Measurements from ENCODE around the gene ARMCX2.
A peak's percentile ranks its signal among the peaks of the same experiment; 100 is the strongest.
"Not testable (repeated sequence)": the region's sequence is repeated elsewhere in the genome, so short reads cannot be mapped to it uniquely, and the experiment has no call there.

Gene ARMCX2

GRCh38 chrX:101659601-101660063 lies at the start of gene ARMCX2:
Gene ARMCX2, minus strand, starts transcription at chrX:101659850. Its CDS starts 2,262 bp downstream, at chrX:101657588.
- no peak for DNase-seq (ENCODE audit: low read depth)

GRCh38 chrX:101709384-101709783 lies 49.7 kb upstream of the ARMCX2 start:
- DNase-seq (ENCODE audit: low read depth) = no peak

DNA sequence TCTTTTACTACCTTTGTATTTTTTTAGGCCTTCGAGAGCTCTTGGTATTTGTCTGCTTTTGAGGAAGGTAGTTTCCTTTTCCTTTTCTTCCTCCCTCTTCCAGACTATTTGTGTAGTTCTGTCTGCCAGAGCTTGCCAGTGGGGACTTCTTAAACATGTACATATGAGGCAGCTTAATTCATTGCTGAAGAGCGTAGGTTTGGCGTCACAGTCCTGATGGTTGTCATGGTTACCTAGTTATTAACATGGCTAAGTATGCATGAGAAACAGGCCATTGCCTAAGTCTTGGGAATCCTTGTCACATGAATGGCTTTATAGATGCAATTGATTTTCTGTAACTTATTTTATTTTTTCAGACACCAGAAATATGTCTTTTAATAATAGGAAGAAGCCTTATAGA lies 48.5 kb upstream of the ARMCX2 start:
- no peak for DNase-seq (ENCODE audit: low read depth)

- DNase-seq (ENCODE audit: low read depth) = no peak
These were observed 33.8 kb upstream of the ARMCX2 start for GRCh38 chrX:101693476-101693875.

GRCh38 chrX:101691835-101692234 lies 32.2 kb upstream of the ARMCX2 start:
- no peak for DNase-seq (ENCODE audit: low read depth)

- no peak for DNase-seq (ENCODE audit: low read depth)
These were observed 26.9 kb upstream of the ARMCX2 start for GRCh38 chrX:101686574-101686973.

- DNase-seq (ENCODE audit: low read depth) = no peak
These were observed 26.3 kb upstream of the ARMCX2 start for GRCh38 chrX:101685923-101686322.

DNA sequence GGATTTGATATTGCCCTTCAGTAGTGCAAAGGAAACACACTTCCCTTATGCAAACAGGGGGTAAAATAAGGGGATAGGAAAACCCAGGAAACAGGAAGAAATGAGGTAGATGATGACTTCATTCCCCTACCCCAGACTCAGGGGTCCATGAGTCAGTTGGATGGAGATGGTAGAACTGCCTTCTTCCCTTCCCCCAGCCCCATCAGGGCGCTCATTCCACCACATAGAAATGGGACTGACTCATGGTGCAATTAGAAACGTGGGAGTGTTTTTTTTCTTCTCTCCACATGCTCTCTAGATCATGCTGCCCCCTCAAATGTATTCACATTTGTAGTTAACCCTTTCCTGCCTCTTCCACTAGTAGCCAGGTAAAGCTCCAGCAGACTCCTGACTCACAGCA lies 23.1 kb upstream of the ARMCX2 start:
- no peak for DNase-seq (ENCODE audit: low read depth)

DNA sequence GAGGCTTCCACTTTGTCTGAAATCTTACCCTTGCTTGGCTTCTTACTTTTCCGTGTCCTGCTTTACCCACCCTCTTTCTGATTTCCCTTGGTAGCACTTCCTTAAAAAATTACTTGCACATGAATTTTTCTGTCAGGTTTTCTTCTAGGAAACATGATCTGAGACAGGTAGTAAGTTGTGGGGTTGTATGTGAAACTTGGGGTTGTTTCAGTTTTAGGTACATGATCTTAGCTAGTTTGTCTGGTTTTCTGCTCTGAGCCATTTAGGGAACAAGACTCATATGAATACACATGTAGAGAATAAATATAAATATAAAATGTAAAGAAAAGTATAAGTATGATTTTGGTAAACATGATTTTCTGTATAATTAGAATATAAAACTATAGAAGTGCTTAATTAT lies 17.4 kb upstream of the ARMCX2 start:
- DNase-seq (ENCODE audit: low read depth) = no peak

DNA sequence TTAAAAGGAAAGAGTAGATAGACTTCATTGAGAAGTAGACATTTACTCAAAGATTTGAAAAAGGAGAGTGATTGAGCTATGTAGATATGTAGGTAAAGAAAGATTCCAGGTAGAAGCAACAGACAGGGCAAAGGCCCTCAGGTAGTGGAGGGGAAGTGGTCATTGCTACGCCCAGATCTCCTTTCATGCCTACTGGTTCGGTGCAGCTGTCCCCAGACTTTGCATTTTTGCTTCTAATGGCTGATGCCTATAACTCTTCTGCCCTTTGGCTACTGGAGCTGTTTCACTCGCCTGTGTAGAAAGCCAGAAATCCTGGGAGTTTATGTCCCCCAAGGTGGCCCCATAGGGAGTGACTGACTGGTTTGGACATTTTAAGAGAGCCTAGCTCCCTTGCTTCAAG lies 16.9 kb upstream of the ARMCX2 start:
- DNase-seq (ENCODE audit: low read depth) = no peak

DNA sequence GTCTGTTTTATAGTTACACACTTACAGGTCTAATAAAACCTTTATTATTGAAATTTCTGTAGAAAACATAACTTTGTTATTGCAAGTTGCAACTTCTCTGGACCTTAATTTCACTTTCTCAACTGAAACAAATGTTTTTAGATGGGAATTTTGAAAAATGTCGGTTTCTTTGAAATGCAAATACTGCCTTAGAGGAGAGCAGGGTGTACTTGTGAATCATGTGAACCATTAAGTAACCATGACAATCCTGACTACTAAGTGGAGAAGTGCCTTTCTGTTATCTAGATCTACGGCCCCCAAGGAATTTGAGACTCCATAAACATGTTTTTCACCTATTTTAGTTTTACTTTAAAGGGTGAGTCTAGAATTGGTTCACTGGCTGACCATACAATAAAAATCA lies 8.5 kb upstream of the ARMCX2 start:
- no peak for DNase-seq (ENCODE audit: low read depth)

GRCh38 chrX:101658661-101659491 lies 774 bp downstream of the ARMCX2 start:
- peak; percentile 26 for DNase-seq (ENCODE audit: low read depth)

DNA sequence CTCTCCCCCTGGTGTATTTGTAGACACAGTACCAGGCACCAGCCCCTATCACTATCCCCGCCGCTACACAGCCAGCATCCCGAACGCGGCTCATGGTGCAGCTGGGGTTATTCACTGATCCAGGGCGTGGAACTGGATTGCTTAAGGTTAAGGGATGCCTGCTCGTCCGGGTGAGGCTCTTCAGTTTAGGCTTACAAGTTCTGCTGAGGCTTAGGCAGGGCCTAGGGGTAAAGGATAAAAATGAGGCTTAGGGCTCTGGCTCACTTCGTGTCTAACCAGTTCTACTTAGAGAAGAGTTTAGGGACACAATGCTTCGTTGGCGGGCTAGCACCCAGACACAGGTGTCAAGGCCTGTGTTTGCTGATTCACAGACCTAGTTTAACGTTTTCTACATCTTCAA lies 2.2 kb downstream of the ARMCX2 start:
- DNase-seq (ENCODE audit: low read depth) = no peak

DNA sequence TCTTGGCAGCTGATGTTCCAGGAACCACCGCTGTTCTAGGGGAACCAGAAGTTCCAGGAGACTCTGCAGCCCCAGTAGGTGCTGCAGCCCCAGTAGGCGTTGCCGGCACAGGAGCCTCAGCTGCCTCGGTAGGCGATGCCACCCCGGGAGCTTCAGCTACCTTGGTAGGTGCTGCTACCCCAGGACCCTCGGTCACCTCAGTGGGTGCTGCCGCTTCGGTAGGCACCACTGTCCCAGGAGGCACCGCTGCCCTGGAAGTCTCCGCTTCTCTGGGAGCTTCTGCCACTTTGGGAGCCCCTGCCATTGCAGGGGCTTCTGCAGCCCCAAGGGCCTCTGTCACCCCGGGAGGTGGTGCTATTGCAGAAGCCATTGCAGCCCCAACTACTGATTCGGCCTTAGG lies 2.8 kb downstream of the ARMCX2 start:
- DNase-seq (ENCODE audit: low read depth) = no peak

GRCh38 chrX:101655534-101655933 lies 4.1 kb downstream of the ARMCX2 start:
- DNase-seq (ENCODE audit: low read depth) = no peak

DNA sequence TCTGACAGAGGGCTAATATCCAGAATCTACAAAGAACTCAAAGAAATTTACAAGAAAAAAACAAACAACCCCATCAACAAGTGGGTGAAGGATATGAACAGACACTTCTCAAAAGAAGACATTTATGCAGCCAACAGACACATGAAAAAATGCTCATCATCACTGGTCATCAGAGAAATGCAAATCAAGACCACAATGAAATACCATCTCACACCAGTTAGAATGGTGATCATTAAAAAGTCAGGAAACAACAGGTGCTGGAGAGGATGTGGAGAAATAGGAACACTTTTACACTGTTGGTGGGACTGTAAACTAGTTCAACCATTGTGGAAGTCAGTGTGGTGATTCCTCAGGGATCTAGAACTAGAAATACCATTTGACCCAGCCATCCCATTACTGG lies 11.9 kb downstream of the ARMCX2 start:
- not testable (repeated sequence) for DNase-seq (ENCODE audit: low read depth)

DNA sequence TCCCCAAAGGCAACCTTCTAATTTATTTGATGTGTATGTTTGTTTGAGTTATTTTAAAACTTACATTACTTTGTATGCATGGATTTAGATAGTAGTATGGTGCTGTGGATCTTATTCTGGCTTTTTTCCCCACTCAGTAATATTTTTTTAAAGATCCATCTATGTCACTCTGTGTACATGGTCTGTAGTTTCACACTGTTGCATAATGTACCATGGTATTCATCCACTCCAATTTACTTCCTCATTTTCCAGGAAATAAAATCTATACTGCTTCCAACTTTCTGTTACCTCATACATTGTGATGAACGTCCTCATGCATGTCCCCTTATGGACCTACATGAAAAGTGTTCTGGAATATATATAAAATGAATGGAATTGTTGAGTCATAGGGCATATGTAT lies 17.6 kb downstream of the ARMCX2 start:
- DNase-seq (ENCODE audit: low read depth) = no peak

- no peak for DNase-seq (ENCODE audit: low read depth)
These were observed 20.1 kb downstream of the ARMCX2 start for GRCh38 chrX:101639583-101639982.

- DNase-seq (ENCODE audit: low read depth) = no peak
These were observed 40.3 kb downstream of the ARMCX2 start for GRCh38 chrX:101619364-101619763.

DNA sequence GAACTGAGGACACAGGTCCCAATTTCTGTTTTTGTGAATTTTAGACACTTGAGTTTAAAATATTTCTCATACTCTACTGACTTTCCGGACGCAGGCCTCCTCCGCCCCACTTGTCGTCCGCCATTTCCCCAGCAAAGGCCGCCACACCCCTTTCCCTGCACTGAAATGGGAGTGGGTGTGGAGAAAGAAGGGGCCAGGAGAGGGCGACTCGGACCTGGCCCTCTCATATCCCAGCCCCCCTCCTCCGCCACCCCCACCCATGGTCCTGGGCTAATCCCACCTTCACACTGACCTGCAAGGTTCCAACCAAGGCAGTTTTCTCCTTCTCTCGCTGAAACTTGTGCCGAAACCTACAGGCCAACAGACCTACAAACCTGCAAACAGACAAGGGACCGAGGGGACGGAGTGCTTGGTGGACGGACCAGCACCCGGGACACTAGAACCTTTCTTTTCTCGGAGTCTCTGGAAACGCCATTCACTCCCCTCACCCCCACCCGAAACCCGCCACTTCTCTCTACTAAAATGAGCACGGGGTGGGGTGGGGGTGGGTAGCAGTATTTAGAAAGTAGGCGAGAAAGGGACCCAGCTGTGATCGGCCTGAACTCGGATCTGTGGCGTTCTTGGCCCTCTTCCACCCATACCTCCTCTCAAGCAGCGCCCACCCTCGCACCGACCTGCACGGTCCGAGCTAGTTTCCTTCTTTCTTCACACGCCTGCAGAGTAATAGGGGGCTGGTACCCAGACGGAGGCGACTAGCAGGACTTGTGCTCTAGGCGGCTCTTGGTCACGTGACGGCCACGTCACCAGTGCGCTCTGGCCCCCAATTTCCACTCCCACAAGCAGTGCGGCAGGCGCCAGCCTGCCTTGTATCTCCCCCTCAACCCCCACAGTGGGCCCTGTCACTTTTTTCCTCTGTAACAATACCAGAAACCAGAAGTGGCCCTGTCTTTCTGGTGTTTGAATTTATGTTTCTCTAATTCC lies 42.1 kb downstream of the ARMCX2 start, which contains the start of gene ARMCX6:
Gene ARMCX6, minus strand, starts transcription at position 790 of the 981 bp plus-strand sequence. CDS start 1,380 bp downstream, outside the sequence.
- DNase-seq (ENCODE audit: low read depth) = no peak

- no peak for DNase-seq (ENCODE audit: low read depth)
These were observed 53.9 kb downstream of the ARMCX2 start for GRCh38 chrX:101605728-101606127.
